Upper lobe of left lung (tissue), 4 donors: ENCODE measurements around the gene B3GNT3.

Experiments
- CTCF ChIP-seq, 6 experiments: fragments of 450-650 bp in 4 of 6; fragments of 200-600 bp in 2 of 6; sonication (generic) in 2 of 6; IDR thresholded peaks; one replicate each; pipeline ENCODE4 v1.5.1; 2016 to 2019; ENCODE audit warnings: antibody characterized with exemption in 6 of 6
- EP300 ChIP-seq, 4 donors: sonication (generic); formaldehyde crosslinking; IDR thresholded peaks; one replicate each; pipeline ENCODE4 v1.5.1; 2017; ENCODE audit warnings: antibody characterized with exemption in 4 of 4, control low read depth in 2 of 4
- POLR2A ChIP-seq, 4 donors: fragments of 450-650 bp; IDR thresholded peaks; one replicate each; pipeline ENCODE4 v1.5.1; 2016 to 2017; ENCODE audit warnings: antibody characterized with exemption in 4 of 4, mild to moderate bottlenecking in 2 of 4
- POLR2AphosphoS5 ChIP-seq, 2 donors: sonication (generic); formaldehyde crosslinking; IDR thresholded peaks; one replicate each; pipeline ENCODE4 v1.5.1; 2017; ENCODE audit warnings: antibody characterized with exemption in 2 of 2

GRCh38 chr19:17796013-17796837 is 1.3 kb downstream of the B3GNT3 start:
- TF ChIP-seq CTCF (IDR thresholded peaks at IDR 0.05): no peak
- TF ChIP-seq EP300 (IDR thresholded peaks at IDR 0.05): no peak
- no peak for TF ChIP-seq POLR2AphosphoS5 (IDR thresholded peaks at IDR 0.05)
- TF ChIP-seq POLR2A (IDR thresholded peaks at IDR 0.05): no peak
